HepG2 (cell line): ENCODE measurements around the gene VPS11. TPM values are rescaled to one million over a fixed set of nuclear protein-coding genes. Genes with fewer than 3 reads are reported as not detected.

Experiments
- ATAC-seq: fragments of 200-7000 bp; cut with Tn5 transposase; 3 replicates; pipeline ENCODE4 v1.9.1; 2020; ENCODE audit warnings: mild to moderate bottlenecking, moderate library complexity
- BruUV-seq: library from RNA; stranded (reverse); fragments of 400-500 nt; replicated peaks from 2 replicates; lab custom pipeline; 2021; lab: Mats Ljungman, UMichigan
- CTCF ChIA-PET: fragments of 300-600 bp; formaldehyde crosslinking; extraction: SDS; loops from one replicate; lab custom pipeline; 2021; ENCODE audit warnings: low total read pairs, inconsistent platforms, low intra/inter-chr PET ratio; lab: Yijun Ruan, JAX
- POLR2A ChIA-PET: fragments of 350-600 bp; sonication (Branson Sonifier 250); formaldehyde crosslinking; loops from one replicate; lab custom pipeline; 2020; ENCODE audit warnings: antibody characterized with exemption, inconsistent platforms; lab: Yijun Ruan, JAX
- DNase-seq: peaks from one replicate; pipeline ENCODE4 v3.0.0-alpha.2; 2015; ENCODE audit warnings: low spot score
- FAIRE-seq: peaks from 3 replicates; lab custom pipeline; 2011; peaks lifted over from hg19 to GRCh38; lab: Jason Lieb, UNC
- H2AFZ ChIP-seq: one replicate; pipeline ENCODE4 v1.6.1; 2011; ENCODE audit warnings: low read length, inconsistent platforms
- H3K27ac ChIP-seq: fragments of 300-600 bp; 3 replicates; pipeline ENCODE4 v1.8.0; 2011; ENCODE audit warnings: mixed run types, mild to moderate bottlenecking, mixed read lengths, low read length, inconsistent platforms; ENCODE audit not compliant: insufficient read depth; ENCODE audit errors: extremely low read length
- H3K27me3 ChIP-seq, 2 experiments: fragments of 200-600 bp in 1 of 2; 2 replicates in 1 of 2; 3 replicates in 1 of 2; pipeline versions ENCODE4 v1.6.0 to v1.8.0; 2011; ENCODE audit warnings: low read length in 2 of 2, mild to moderate bottlenecking in 2 of 2, moderate library complexity in 2 of 2, inconsistent platforms in 1 of 2; ENCODE audit not compliant: insufficient read depth in 2 of 2, control insufficient read depth in 1 of 2
- H3K36me3 ChIP-seq, 2 experiments: fragments of 200-600 bp in 1 of 2; replicated peaks in 1 of 2; 2 replicates in 1 of 2; 3 replicates in 1 of 2; pipeline versions ENCODE4 v1.5.1 to v1.8.0; 2011; ENCODE audit warnings: low read length in 2 of 2, inconsistent platforms in 1 of 2; ENCODE audit not compliant: insufficient read depth in 2 of 2, control insufficient read depth in 1 of 2
- H3K4me1 ChIP-seq: 2 replicates; pipeline ENCODE4 v1.5.1; 2012; ENCODE audit warnings: low read length, inconsistent platforms; ENCODE audit not compliant: insufficient read depth
- H3K4me2 ChIP-seq: 2 replicates; pipeline ENCODE4 v1.6.0; 2011; ENCODE audit warnings: low read depth, low read length, inconsistent platforms
- H3K4me3 ChIP-seq, 3 experiments: fragments of 200-600 bp in 1 of 3; sonication (generic), shearing (Covaris generic) in 1 of 3; replicated peaks in 1 of 3; 2 replicates each; pipeline ENCODE4 v1.5.1; 2011 to 2016; ENCODE audit warnings: low read length in 3 of 3, inconsistent platforms in 2 of 3, low read depth in 2 of 3, mild to moderate bottlenecking in 2 of 3, control low read depth in 1 of 3, mixed read lengths in 1 of 3; ENCODE audit not compliant: insufficient read depth in 1 of 3
- H3K79me2 ChIP-seq: one replicate; pipeline ENCODE4 v1.6.1; 2011; ENCODE audit warnings: low read length, inconsistent platforms; ENCODE audit not compliant: insufficient read depth
- H3K9ac ChIP-seq: 2 replicates; pipeline ENCODE4 v1.6.0; 2011; ENCODE audit warnings: mild to moderate bottlenecking, low read depth, low read length, inconsistent platforms; ENCODE audit not compliant: insufficient read depth
- H3K9me3 ChIP-seq: 2 replicates; pipeline ENCODE4 v1.5.1; 2012; ENCODE audit warnings: mild to moderate bottlenecking, low read length
- H4K20me1 ChIP-seq: 2 replicates; pipeline ENCODE4 v1.6.0; 2011; ENCODE audit warnings: inconsistent platforms, mild to moderate bottlenecking, low read length, moderate library complexity; ENCODE audit not compliant: insufficient read depth
- ATF3 ChIP-seq: sonication (generic); formaldehyde crosslinking; IDR thresholded peaks from 2 replicates; pipeline ENCODE4 v1.4.0; 2020; ENCODE audit warnings: missing genetic modification reagents
- CREM ChIP-seq, 2 experiments: sonication (generic) in 1 of 2; formaldehyde crosslinking in 1 of 2; IDR thresholded peaks; 2 replicates each; pipeline versions ENCODE4 v1.4.0 to v1.6.1; 2016 to 2020; ENCODE audit warnings: antibody characterized with exemption in 1 of 2, mild to moderate bottlenecking in 1 of 2, missing genetic modification reagents in 1 of 2
- PCBP2 ChIP-seq: fragments of 200-400 bp; formaldehyde crosslinking; optimal IDR thresholded peaks from 2 replicates; pipeline ENCODE3; 2018; ENCODE audit warnings: low read length, low read depth; ENCODE audit not compliant: poor library complexity, severe bottlenecking
- RAD51 ChIP-seq: fragments of 450-650 bp; IDR thresholded peaks from 2 replicates; pipeline ENCODE4 v1.6.1; 2016; ENCODE audit warnings: borderline replicate concordance
- SNAPC5 ChIP-seq: sonication (generic); formaldehyde crosslinking; IDR thresholded peaks from 2 replicates; pipeline ENCODE4 v1.8.1; 2023; ENCODE audit warnings: mild to moderate bottlenecking, missing genetic modification reagents, borderline replicate concordance
- ZIK1 ChIP-seq: sonication (generic); formaldehyde crosslinking; IDR thresholded peaks from 2 replicates; pipeline ENCODE4 v1.5.0; 2020; ENCODE audit warnings: mild to moderate bottlenecking, low read depth, missing genetic modification reagents, borderline replicate concordance
- ZNF142 ChIP-seq: sonication (generic); formaldehyde crosslinking; IDR thresholded peaks from 2 replicates; pipeline ENCODE4 v1.4.0; 2020; ENCODE audit warnings: missing genetic modification reagents
- ZNF331 ChIP-seq: sonication (generic); formaldehyde crosslinking; IDR thresholded peaks from 2 replicates; pipeline ENCODE4 v1.4.0; 2020; ENCODE audit warnings: missing genetic modification reagents
- ZNF792 ChIP-seq: IDR thresholded peaks from 2 replicates; pipeline ENCODE4 v1.6.1; 2016
- ZSCAN21 ChIP-seq: sonication (generic); formaldehyde crosslinking; IDR thresholded peaks from 2 replicates; pipeline ENCODE4 v1.8.0; 2022; ENCODE audit warnings: mild to moderate bottlenecking, missing genetic modification reagents, moderate library complexity, borderline replicate concordance
- WGBS: methylation state at CpG from one replicate; pipeline ENCODE4 v1.1.6; 2017; ENCODE audit warnings: low lambda C conversion rate; 5-methylcytosine and 5-hydroxymethylcytosine counted together
- in situ Hi-C: cut with HindIII; loops from 2 replicates; pipeline ENCODE4 v1.10.0; 2017; ENCODE audit warnings: low pct_unique_long_range_greater_than_20kb; ENCODE audit not compliant: extremely low pct_ligation_motif_present
- intact Hi-C: fragments of 100-400 bp; cut with micrococcal nuclease; formaldehyde crosslinking; loops from one replicate; pipeline ENCODE4 v1.10.0; 2022; ENCODE audit not compliant: unreplicated experiment
- polyA plus RNA-seq, 8 experiments: library from polyadenylated mRNA; depleted of rRNA in 3 of 8; stranded (reverse) in 7 of 8; unstranded in 1 of 8; fragments of >200 nt; fragmentation: Illumina TruSeq in 4 of 8; extraction: Trizol in 4 of 8; gene quantifications; 2 replicates each; pipeline versions ENCODE4 v1.2.1 to v1.2.3, GENCODE V29; 2011 to 2016; ENCODE audit warnings: low read depth in 4 of 8, missing spikeins in 1 of 8, mixed read lengths in 1 of 8; ENCODE audit not compliant: insufficient read depth in 1 of 8
- total RNA-seq, 5 experiments: library from RNA; depleted of rRNA; stranded (reverse); fragments of >200 nt; fragmentation: Illumina TruSeq; extraction: Trizol; gene quantifications; 2 replicates each; pipeline ENCODE4 v1.2.3, GENCODE V29; 2016; ENCODE audit warnings: low read depth in 1 of 5
- TF ChIP-seq, protein P1 (sequence below): sonication (generic); formaldehyde crosslinking; IDR thresholded peaks from 2 replicates; pipeline ENCODE4 v1.8.1; 2023; ENCODE audit warnings: mild to moderate bottlenecking, moderate library complexity, missing genetic modification reagents
- TF ChIP-seq, protein P2 (sequence below): sonication (generic); formaldehyde crosslinking; IDR thresholded peaks from 2 replicates; pipeline ENCODE4 v1.4.0; 2020; ENCODE audit warnings: mild to moderate bottlenecking, missing genetic modification reagents

Gene VPS11
- total and polyA plus RNA-seq, 2 of the 13 experiments (the other 11 are each of a cell fraction or from before 2014, with no cell fraction given): 13.7 to 21.6 TPM

GRCh38 chr11:119107538-119108145 lies 40.0 kb downstream of the VPS11 start:
- H3K9ac ChIP-seq: peak overlapping the region; percentile 77
- H3K79me2 ChIP-seq: no peaks in the 10 kb centered on the region
- peaks cover 40% of the 10 kb centered on the region for H3K4me1 ChIP-seq
- no peak for FAIRE-seq
- H3K27ac ChIP-seq: peak overlapping the region; percentile 65
- ATAC-seq: peak; percentile 16
- no peak for DNase-seq
- H3K36me3 ChIP-seq: peaks cover 1 to 18% of the 10 kb centered on the region in 2 experiments
- POLR2A ChIA-PET: interaction anchor here (0.7 to 4.2 kb wide), 12 partner anchors 11 to 315 kb away, joined by 3 to 75 read pairs (median 8); partner anchors contain the start of genes HINFP, HMBS, NLRX1 and VPS11
- no TSS peak for BruUV-seq
- intact Hi-C loops: loop anchor here (5.0 kb wide), 1 partner anchor 90 kb away; no protein-coding TSS in a partner anchor
- in situ Hi-C loops: no loop called here
- WGBS: 0% methylated on average over 3 of the region's 65 CpGs
- CTCF ChIA-PET: no interaction called here
- H3K9me3 ChIP-seq: no peaks in the 10 kb centered on the region
- no peaks in the 10 kb centered on the region; a peak in 1 of 5 replicates for H3K27me3 ChIP-seq
- no peak overlapping the region for H2AFZ ChIP-seq
- peak overlapping the region; percentile 68 to 86 (median 85) for H3K4me3 ChIP-seq
- H4K20me1 ChIP-seq: no peaks in the 10 kb centered on the region
- peak overlapping the region; percentile 82 for H3K4me2 ChIP-seq
- no peak for TF ChIP-seq SNAPC5 (CRISPR knock-in tag)
- no peak for TF ChIP-seq ATF3
- no peak for TF ChIP-seq CREM (IDR thresholded peaks at IDR 0.05)
- no peak for TF ChIP-seq CREM (CRISPR knock-in tag; IDR thresholded peaks at IDR 0.05)
- no peak for TF ChIP-seq ZNF142 (CRISPR knock-in tag)
- TF ChIP-seq RAD51: no peak
- TF ChIP-seq ZNF331 (CRISPR knock-in tag): no peak
- TF ChIP-seq, protein P1, sequence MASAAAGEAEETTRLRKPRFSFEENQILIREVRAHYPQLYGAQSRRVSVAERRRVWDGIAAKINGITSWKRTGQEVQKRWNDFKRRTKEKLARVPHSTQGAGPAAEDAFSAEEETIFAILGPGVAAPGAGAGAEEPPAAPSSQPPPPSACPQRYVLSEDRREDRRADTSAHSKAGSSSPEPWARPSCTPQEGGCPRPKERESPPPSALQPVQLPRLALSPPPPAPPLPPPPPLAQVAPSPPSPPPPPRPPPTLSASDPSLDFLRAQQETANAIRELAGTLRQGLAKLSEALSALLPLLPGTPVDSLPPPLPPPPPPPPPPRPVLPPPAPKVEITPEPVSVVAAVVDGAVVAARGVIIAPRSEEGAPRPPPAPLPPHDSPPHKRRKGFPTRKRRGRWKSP (CRISPR knock-in tag): 0 out of 2 replicates have a peak, but pooled peaks have one; percentile 18
- TF ChIP-seq ZNF792: no peak
- 0 out of 2 replicates have a peak, but pooled peaks have one; percentile 37 for TF ChIP-seq ZIK1
- peak; percentile 6; the same call in 1 of the 2 replicates for TF ChIP-seq ZSCAN21
- TF ChIP-seq, protein P2, sequence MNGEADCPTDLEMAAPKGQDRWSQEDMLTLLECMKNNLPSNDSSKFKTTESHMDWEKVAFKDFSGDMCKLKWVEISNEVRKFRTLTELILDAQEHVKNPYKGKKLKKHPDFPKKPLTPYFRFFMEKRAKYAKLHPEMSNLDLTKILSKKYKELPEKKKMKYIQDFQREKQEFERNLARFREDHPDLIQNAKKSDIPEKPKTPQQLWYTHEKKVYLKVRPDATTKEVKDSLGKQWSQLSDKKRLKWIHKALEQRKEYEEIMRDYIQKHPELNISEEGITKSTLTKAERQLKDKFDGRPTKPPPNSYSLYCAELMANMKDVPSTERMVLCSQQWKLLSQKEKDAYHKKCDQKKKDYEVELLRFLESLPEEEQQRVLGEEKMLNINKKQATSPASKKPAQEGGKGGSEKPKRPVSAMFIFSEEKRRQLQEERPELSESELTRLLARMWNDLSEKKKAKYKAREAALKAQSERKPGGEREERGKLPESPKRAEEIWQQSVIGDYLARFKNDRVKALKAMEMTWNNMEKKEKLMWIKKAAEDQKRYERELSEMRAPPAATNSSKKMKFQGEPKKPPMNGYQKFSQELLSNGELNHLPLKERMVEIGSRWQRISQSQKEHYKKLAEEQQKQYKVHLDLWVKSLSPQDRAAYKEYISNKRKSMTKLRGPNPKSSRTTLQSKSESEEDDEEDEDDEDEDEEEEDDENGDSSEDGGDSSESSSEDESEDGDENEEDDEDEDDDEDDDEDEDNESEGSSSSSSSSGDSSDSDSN (CRISPR knock-in tag): peak; percentile 14; the same call in 1 of the 2 replicates
- no peak for TF ChIP-seq PCBP2
